ENCODE data around the gene MRPL55.

GRCh38 chr1:228120857-228121489 lies 11.9 kb upstream of the MRPL55 start:
- no peak for TF ChIP-seq EZH2phosphoT487 (IDR thresholded peaks at IDR 0.05; ENCODE audit: insufficient read depth, low read depth)
- TF ChIP-seq EZH2 (IDR thresholded peaks at IDR 0.05; ENCODE audit: insufficient read depth, poor library complexity, severe bottlenecking) = no peak
